ENCODE data around the gene JMJD1C.

Gene JMJD1C

GRCh38 chr10:63430091-63430998 is 35.4 kb downstream of the JMJD1C start:
- H3K4me3 ChIP-seq (ENCODE audit: low read depth, low read length) = no peak overlapping the region
- no peak for DNase-seq (ENCODE audit: low read depth)
- no peak for TF ChIP-seq CTCF (IDR thresholded peaks at IDR 0.05; ENCODE audit: control insufficient read depth, extremely low read depth, insufficient read depth)

DNA sequence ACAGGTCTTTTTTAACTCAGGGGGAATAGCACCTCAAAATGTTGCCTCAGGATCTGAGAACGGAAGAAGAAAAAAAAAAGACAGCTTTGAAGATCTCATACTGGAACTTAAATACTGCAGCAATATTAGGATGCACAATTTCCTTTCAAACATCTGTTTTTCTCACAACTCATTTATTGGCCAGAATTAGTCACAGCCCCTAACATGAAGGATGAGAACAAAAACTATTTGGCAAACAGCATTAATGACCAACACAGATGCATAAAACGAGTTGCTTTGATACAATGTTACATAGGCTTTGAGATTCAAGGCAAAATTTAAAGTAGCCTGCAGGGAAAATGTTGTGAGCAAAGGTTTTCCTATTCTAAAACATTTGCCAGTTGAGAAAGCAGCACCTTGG is 36.5 kb downstream of the JMJD1C start:
- no peak for DNase-seq (ENCODE audit: low read depth)
- no peak for TF ChIP-seq CTCF (IDR thresholded peaks at IDR 0.05; ENCODE audit: control insufficient read depth, extremely low read depth, insufficient read depth)
- H3K4me3 ChIP-seq (ENCODE audit: low read depth, low read length) = no peak overlapping the region

GRCh38 chr10:63427013-63427412 is 38.8 kb downstream of the JMJD1C start:
- no peak for DNase-seq (ENCODE audit: low read depth)
- no peak overlapping the region for H3K4me3 ChIP-seq (ENCODE audit: low read depth, low read length)
- no peak for TF ChIP-seq CTCF (IDR thresholded peaks at IDR 0.05; ENCODE audit: control insufficient read depth, extremely low read depth, insufficient read depth)

GRCh38 chr10:63425512-63425911 is 40.3 kb downstream of the JMJD1C start:
- no peak for DNase-seq (ENCODE audit: low read depth)
- no peak for TF ChIP-seq CTCF (IDR thresholded peaks at IDR 0.05; ENCODE audit: control insufficient read depth, extremely low read depth, insufficient read depth)
- H3K4me3 ChIP-seq (ENCODE audit: low read depth, low read length) = no peak overlapping the region

GRCh38 chr10:63424576-63424975 is 41.2 kb downstream of the JMJD1C start:
- no peak overlapping the region for H3K4me3 ChIP-seq (ENCODE audit: low read depth, low read length)
- no peak for TF ChIP-seq CTCF (IDR thresholded peaks at IDR 0.05; ENCODE audit: control insufficient read depth, extremely low read depth, insufficient read depth)
- no peak for DNase-seq (ENCODE audit: low read depth)

- DNase-seq (ENCODE audit: low read depth) = no peak
- TF ChIP-seq CTCF (IDR thresholded peaks at IDR 0.05; ENCODE audit: control insufficient read depth, extremely low read depth, insufficient read depth) = no peak
Measured at GRCh38 chr10:63423494-63423893, 42.3 kb downstream of the JMJD1C start.

DNA sequence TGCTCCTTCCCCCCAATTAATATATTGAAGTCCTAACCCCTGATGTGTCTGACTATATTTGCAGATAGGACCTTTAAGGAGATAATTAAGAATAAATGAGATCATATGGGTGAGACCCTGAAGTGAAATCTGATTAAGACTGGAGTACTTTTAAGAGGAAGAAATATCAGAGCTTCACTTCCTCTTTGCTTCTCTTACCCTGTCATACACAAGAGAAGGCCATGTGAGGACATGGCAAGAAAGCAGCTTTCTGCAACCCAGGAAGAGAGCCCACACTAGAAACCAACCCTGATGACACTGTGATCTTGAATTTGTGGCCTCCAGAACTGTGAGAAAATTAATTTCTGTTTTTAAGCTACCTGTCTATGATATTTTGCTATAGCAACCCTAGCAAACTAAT is 44.2 kb downstream of the JMJD1C start:
- no peak for DNase-seq (ENCODE audit: low read depth)
- H3K4me3 ChIP-seq (ENCODE audit: low read depth, low read length) = no peak overlapping the region
- TF ChIP-seq CTCF (IDR thresholded peaks at IDR 0.05; ENCODE audit: control insufficient read depth, extremely low read depth, insufficient read depth) = no peak

More at GRCh38 chr10:63423494-63423893, 42.3 kb downstream of the JMJD1C start:
- no peak overlapping the region for H3K4me3 ChIP-seq (ENCODE audit: low read depth, low read length)

Measured in LNCaP clone FGC (cell line).